HEK293T (cell line): ENCODE results near the gene RAB30.

Experiments
- LEF1 ChIP-seq: fragments of 450-650 bp; IDR thresholded peaks from 2 replicates; pipeline ENCODE4 v1.6.1; 2017; ENCODE audit warnings: mild to moderate bottlenecking, borderline replicate concordance
- SP1 ChIP-seq: fragments of 450-650 bp; IDR thresholded peaks from 2 replicates; pipeline ENCODE4 v1.6.1; 2017

DNA sequence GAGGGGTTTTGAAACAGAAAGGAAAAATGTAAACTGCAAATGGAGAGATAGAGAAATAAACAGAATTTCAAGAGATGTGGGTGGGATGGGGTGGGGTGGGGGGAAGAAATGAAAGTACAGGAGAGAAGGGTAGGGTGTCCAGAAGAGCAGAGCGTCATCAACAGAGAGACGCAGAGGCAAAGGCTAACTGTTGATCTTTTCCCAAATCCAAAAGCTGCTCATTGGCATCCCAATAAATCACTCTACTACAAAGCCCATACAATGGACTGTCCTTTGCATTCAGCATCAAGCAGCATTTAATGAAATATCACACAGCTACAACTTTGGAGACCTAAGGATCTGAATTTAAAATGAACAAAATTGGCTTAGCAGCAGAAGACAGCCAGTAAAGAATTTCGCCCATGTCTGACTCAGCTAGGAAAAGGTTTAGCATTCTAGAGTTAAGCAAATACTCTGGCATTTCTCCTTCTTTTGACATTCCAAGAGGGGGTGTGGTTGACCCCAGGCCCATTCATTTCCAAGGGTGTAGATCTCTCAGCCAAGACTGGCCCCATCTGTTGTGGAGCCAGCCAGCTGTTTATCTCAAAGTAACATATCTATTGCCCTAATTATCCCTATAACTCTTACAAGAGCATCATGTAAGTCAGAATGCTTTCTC is 1.5 kb downstream of the RAB30 start:
- TF ChIP-seq LEF1 (no peak), SP1 (no peak)
